ENCODE measurements around the gene PTGIS. TPM values are rescaled to one million over a fixed set of nuclear protein-coding genes. Genes with fewer than 3 reads are reported as not detected.
A peak's percentile ranks its signal among the peaks of the same experiment; 100 is the strongest.

The PTGIS gene
- total RNA-seq, 1 donor from 2014 or later = 89.7 TPM

- DNase-seq (ENCODE audit: low spot score) (no peak), ATAC-seq (no peak)
- intact Hi-C loops (cut with DNase I) = no loop called here
These were observed 33.4 kb upstream of the PTGIS start for GRCh38 chr20:49601153-49601924.

GRCh38 chr20:49599746-49600113, 31.8 kb upstream of the PTGIS start:
- DNase-seq (ENCODE audit: low spot score) (no peak), ATAC-seq (no peak)
- intact Hi-C loops (cut with DNase I) = no loop called here

GRCh38 chr20:49597825-49598395, 30.0 kb upstream of the PTGIS start:
- intact Hi-C loops (cut with DNase I) = no loop called here
- DNase-seq (ENCODE audit: low spot score) (no peak), ATAC-seq (no peak)

GRCh38 chr20:49595811-49596561, 28.0 kb upstream of the PTGIS start:
- ATAC-seq (peak; percentile 65), DNase-seq (ENCODE audit: low spot score) (no peak)
- intact Hi-C loops (cut with DNase I) = no loop called here

- ATAC-seq = no peak
- intact Hi-C loops (cut with DNase I) = no loop called here
- DNase-seq (ENCODE audit: low spot score) = no peak
These were observed 27.4 kb upstream of the PTGIS start for GRCh38 chr20:49595346-49595745.

GRCh38 chr20:49594931-49595315, 27.0 kb upstream of the PTGIS start:
- DNase-seq (ENCODE audit: low spot score) (no peak), ATAC-seq (no peak)
- intact Hi-C loops (cut with DNase I) = no loop called here

GRCh38 chr20:49594143-49594930, 26.4 kb upstream of the PTGIS start:
- ATAC-seq = peak; percentile 91
- DNase-seq (ENCODE audit: low spot score) = no peak
- intact Hi-C loops (cut with DNase I) = no loop called here

- intact Hi-C loops (cut with DNase I) = no loop called here
- ATAC-seq = peak; percentile 3
- no peak for DNase-seq (ENCODE audit: low spot score)
These were observed 25.7 kb upstream of the PTGIS start for GRCh38 chr20:49593466-49594142.

GRCh38 chr20:49592120-49592519, 24.2 kb upstream of the PTGIS start:
- intact Hi-C loops (cut with DNase I) = no loop called here
- DNase-seq (ENCODE audit: low spot score) = no peak
- ATAC-seq = no peak

- no peak for DNase-seq (ENCODE audit: low spot score)
- no peak for ATAC-seq
- intact Hi-C loops (cut with DNase I) = no loop called here
These were observed 23.4 kb upstream of the PTGIS start for GRCh38 chr20:49591217-49591865.

GRCh38 chr20:49590163-49591017, 22.5 kb upstream of the PTGIS start:
- intact Hi-C loops (cut with DNase I) = no loop called here
- ATAC-seq = no peak
- no peak for DNase-seq (ENCODE audit: low spot score)

- DNase-seq (ENCODE audit: low spot score) (no peak), ATAC-seq (no peak)
- intact Hi-C loops (cut with DNase I) = no loop called here
These were observed 21.8 kb upstream of the PTGIS start for GRCh38 chr20:49589747-49590146.

- ATAC-seq = peak; percentile 29
- intact Hi-C loops (cut with DNase I) = no loop called here
- DNase-seq (ENCODE audit: low spot score) = no peak
These were observed 19.2 kb upstream of the PTGIS start for GRCh38 chr20:49587111-49587570.

- DNase-seq (ENCODE audit: low spot score) (no peak), ATAC-seq (no peak)
These were observed 17.8 kb upstream of the PTGIS start for GRCh38 chr20:49585585-49586245.

GRCh38 chr20:49584418-49585382, 16.8 kb upstream of the PTGIS start:
- ATAC-seq = peak; percentile 57
- intact Hi-C loops (cut with DNase I) = no loop called here
- DNase-seq (ENCODE audit: low spot score) = no peak

More at GRCh38 chr20:49585585-49586245, 17.8 kb upstream of the PTGIS start:
- intact Hi-C loops (cut with DNase I) = no loop called here

Measured in sciatic nerve (tissue), 2 donors.